GM19043 (cell line): ENCODE results near the gene RWDD4.
"Not testable (repeated sequence)": the region's sequence is repeated elsewhere in the genome, so short reads cannot be mapped to it uniquely, and the experiment has no call there.

Source experiments
- ATAC-seq: cut with Tn5 transposase; IDR thresholded peaks from one replicate; pipeline ENCODE4 v1.9.1; 2021; ENCODE audit warnings: low read depth; ENCODE audit not compliant: unreplicated experiment

Gene RWDD4

GRCh38 chr4:183636503-183636902 lies 22.5 kb downstream of the RWDD4 start:
- ATAC-seq, result no peak

- ATAC-seq, result no peak
These were observed 23.2 kb downstream of the RWDD4 start for GRCh38 chr4:183635741-183636140.

GRCh38 chr4:183635321-183635720 lies 23.7 kb downstream of the RWDD4 start:
- no peak for ATAC-seq

GRCh38 chr4:183633476-183634400 lies 25.2 kb downstream of the RWDD4 start:
- no peak for ATAC-seq

- ATAC-seq, result no peak
These were observed 26.3 kb downstream of the RWDD4 start for GRCh38 chr4:183632689-183633088.

- ATAC-seq, result no peak
These were observed 27.3 kb downstream of the RWDD4 start for GRCh38 chr4:183631577-183632198.

- ATAC-seq, result no peak
These were observed 30.9 kb downstream of the RWDD4 start for GRCh38 chr4:183627979-183628588.

GRCh38 chr4:183627286-183627685 lies 31.7 kb downstream of the RWDD4 start:
- ATAC-seq, result not testable (repeated sequence)

- no peak for ATAC-seq
These were observed 32.8 kb downstream of the RWDD4 start for GRCh38 chr4:183626168-183626567.

GRCh38 chr4:183624548-183624947 lies 34.4 kb downstream of the RWDD4 start:
- ATAC-seq, result no peak

- no peak for ATAC-seq
These were observed 37.1 kb downstream of the RWDD4 start for GRCh38 chr4:183621875-183622274.

- no peak for ATAC-seq
These were observed 38.6 kb downstream of the RWDD4 start for GRCh38 chr4:183620421-183620820.

- ATAC-seq, result no peak
These were observed 40.3 kb downstream of the RWDD4 start for GRCh38 chr4:183618681-183619080.

- ATAC-seq, result no peak
These were observed 41.9 kb downstream of the RWDD4 start for GRCh38 chr4:183617075-183617474.

- ATAC-seq, result no peak
These were observed 46.4 kb downstream of the RWDD4 start for GRCh38 chr4:183612329-183613250.

GRCh38 chr4:183611210-183611830 lies 47.7 kb downstream of the RWDD4 start:
- no peak for ATAC-seq

GRCh38 chr4:183610613-183611012 lies 48.4 kb downstream of the RWDD4 start:
- no peak for ATAC-seq

GRCh38 chr4:183610033-183610432 lies 49.0 kb downstream of the RWDD4 start:
- no peak for ATAC-seq

GRCh38 chr4:183609151-183609550 lies 49.8 kb downstream of the RWDD4 start:
- no peak for ATAC-seq

- no peak for ATAC-seq
These were observed 51.1 kb downstream of the RWDD4 start for GRCh38 chr4:183607894-183608293.
